ENCODE data around the gene RASL11B. TPM values are rescaled to one million over a fixed set of nuclear protein-coding genes. Genes with fewer than 3 reads are reported as not detected.

RASL11B gene
- total and polyA plus RNA-seq, 9 of the 15 experiments (the other 6 are each of a cell fraction or from before 2014, with no cell fraction given) = 0.24 to 1.5 (median 0.53) TPM

- in situ Hi-C loops (cut with MboI) = no loop called here
- TF ChIP-seq ZNF12 (CRISPR knock-in tag; IDR thresholded peaks at IDR 0.05) = no peak
- no peak for TF ChIP-seq ZNF41 (CRISPR knock-in tag; conservative IDR thresholded peaks at IDR 0.05)
- no peak for TF ChIP-seq ZSCAN29 (IDR thresholded peaks at IDR 0.05)
- TF ChIP-seq ZNF695 (CRISPR knock-in tag; IDR thresholded peaks at IDR 0.05) = no peak
- TF ChIP-seq MCM5 (IDR thresholded peaks at IDR 0.05; ENCODE audit: low read depth) = no peak
- no peak for TF ChIP-seq ZNF644 (tag; IDR thresholded peaks at IDR 0.05; ENCODE audit: low read depth)
- TF ChIP-seq RBM25 (IDR thresholded peaks at IDR 0.05; ENCODE audit: low read depth, low read length, severe bottlenecking) = no peak
- no peak for TF ChIP-seq HINFP (tag; conservative IDR thresholded peaks at IDR 0.05; ENCODE audit: low read depth)
- TF ChIP-seq L3MBTL2 (IDR thresholded peaks at IDR 0.05) = no peak
- no peak for TF ChIP-seq CBFA2T3 (IDR thresholded peaks at IDR 0.05)
- no peak for TF ChIP-seq ZBTB7A (IDR thresholded peaks at IDR 0.05; ENCODE audit: borderline replicate concordance, control insufficient read depth, low read depth, low read length)
- TF ChIP-seq XRCC4 (IDR thresholded peaks at IDR 0.05; ENCODE audit: extremely low read depth, insufficient read depth, insufficient read length) = no peak
- TF ChIP-seq TSHZ1 (CRISPR knock-in tag; IDR thresholded peaks at IDR 0.05) = no peak
- no peak for TF ChIP-seq FOXA1 (IDR thresholded peaks at IDR 0.05; ENCODE audit: borderline replicate concordance)
- no peak for TF ChIP-seq PHTF2 (CRISPR knock-in tag; IDR thresholded peaks at IDR 0.05)
- no peak for TF ChIP-seq ZNF280A (IDR thresholded peaks at IDR 0.05; ENCODE audit: low read depth, partially characterized antibody)
- no peak for TF ChIP-seq DPF2 (IDR thresholded peaks at IDR 0.05)
- 2% methylated on average over 4 of the region's 4 CpGs for WGBS (ENCODE audit: insufficient coverage, low coverage, missing lambda C conversion rate)
- Histone ChIP-seq H3K9ac (ENCODE audit: insufficient read depth in 1 of 2, low read depth in 2 of 2, low read length in 2 of 2) (no peak overlapping the region), H3K27me3 (ENCODE audit: control insufficient read depth in 2 of 2, insufficient read depth in 2 of 2, low read length in 2 of 2) (peaks cover 0 to 7% of the 10 kb centered on the region in 2 experiments; a peak in 1 of 5 replicates), H3K27ac (ENCODE audit: extremely low read depth, low read depth, low read length) (no peak overlapping the region), H4K20me1 (replicated peaks; ENCODE audit: control insufficient read depth, insufficient read depth, low read length) (no peaks in the 10 kb centered on the region), H3K4me2 (ENCODE audit: insufficient read depth, low read length) (no peak overlapping the region), H3K36me3 (ENCODE audit: control insufficient read depth, insufficient read depth, low read length) (no peaks in the 10 kb centered on the region), H3K79me2 (ENCODE audit: control insufficient read depth, insufficient read depth, low read length) (no peaks in the 10 kb centered on the region), H3K9me3 (replicated peaks; ENCODE audit: control insufficient read depth, insufficient read depth, low read depth, low read length) (no peaks in the 10 kb centered on the region), H3K4me3 (no peak overlapping the region), H3K9me1 (ENCODE audit: control insufficient read depth, insufficient read depth, low read length) (no peaks in the 10 kb centered on the region), H2AFZ (ENCODE audit: low read depth, low read length) (no peak overlapping the region), H3K4me1 (replicated peaks in 1 of 2; ENCODE audit: control insufficient read depth in 2 of 2, insufficient read depth in 2 of 2, low read length in 2 of 2) (0 out of 5 replicates have a peak, but pooled peaks cover 0 to 2% of the 10 kb centered on the region in 2 experiments)
- no peak for ATAC-seq
- POLR2A ChIA-PET = no interaction called here
- no peak for DNase-seq (ENCODE audit: extremely low read depth in 1 of 4, low spot score in 3 of 4)
- CTCF ChIA-PET (ENCODE audit: low intra/inter-chr PET ratio) = no interaction called here
- no peak for FAIRE-seq
- intact Hi-C loops (cut with micrococcal nuclease) = no loop called here
- no TSS peak for BruUV-seq (replicated peaks)
Observed at GRCh38 chr4:52813546-52813945, 48.6 kb upstream of the RASL11B start.

Data from K562 (cell line).